Measurements from ENCODE around the gene SNX2.
A peak's percentile ranks its signal among the peaks of the same experiment; 100 is the strongest.
"Not testable (repeated sequence)": the region's sequence is repeated elsewhere in the genome, so short reads cannot be mapped to it uniquely, and the experiment has no call there.

The SNX2 gene

GRCh38 chr5:122756264-122756911 lies 18.5 kb upstream of the SNX2 start:
- TF ChIP-seq JUND (IDR thresholded peaks at IDR 0.05; ENCODE audit: low read depth) = no peak
- no peak for DNase-seq (ENCODE audit: low read depth in 1 of 2, low spot score in 1 of 2)
- in situ Hi-C loops (cut with HindIII; ENCODE audit: low pct_unique_long_range_greater_than_20kb, low sequenced_read_pairs) = no loop called here

- no peak for DNase-seq (ENCODE audit: low read depth in 1 of 2, low spot score in 1 of 2)
- in situ Hi-C loops (cut with HindIII; ENCODE audit: low pct_unique_long_range_greater_than_20kb, low sequenced_read_pairs) = no loop called here
- no peak for TF ChIP-seq JUND (IDR thresholded peaks at IDR 0.05; ENCODE audit: low read depth)
Measured at GRCh38 chr5:122757285-122757684, 17.6 kb upstream of the SNX2 start.

GRCh38 chr5:122759241-122760070 lies 15.4 kb upstream of the SNX2 start:
- TF ChIP-seq JUND (IDR thresholded peaks at IDR 0.05; ENCODE audit: low read depth) = no peak

GRCh38 chr5:122760236-122760635 lies 14.6 kb upstream of the SNX2 start:
- no peak; the same call in 1 of the 2 replicates for TF ChIP-seq JUND (IDR thresholded peaks at IDR 0.05; ENCODE audit: low read depth)
- no peak for DNase-seq (ENCODE audit: low read depth in 1 of 2, low spot score in 1 of 2)
- in situ Hi-C loops (cut with HindIII; ENCODE audit: low pct_unique_long_range_greater_than_20kb, low sequenced_read_pairs) = no loop called here

More at GRCh38 chr5:122759241-122760070, 15.4 kb upstream of the SNX2 start:
- in situ Hi-C loops (cut with HindIII; ENCODE audit: low pct_unique_long_range_greater_than_20kb, low sequenced_read_pairs) = no loop called here
- DNase-seq (ENCODE audit: low read depth in 1 of 2, low spot score in 1 of 2) = peak in 1 of 2 experiments; percentile 31

- TF ChIP-seq JUND (IDR thresholded peaks at IDR 0.05; ENCODE audit: low read depth) = no peak
- DNase-seq (ENCODE audit: low read depth in 1 of 2, low spot score in 1 of 2) = no peak
- in situ Hi-C loops (cut with HindIII; ENCODE audit: low pct_unique_long_range_greater_than_20kb, low sequenced_read_pairs) = no loop called here
Measured at GRCh38 chr5:122761115-122761514, 13.8 kb upstream of the SNX2 start.

GRCh38 chr5:122761896-122762295 lies 13.0 kb upstream of the SNX2 start:
- DNase-seq (ENCODE audit: low read depth in 1 of 2, low spot score in 1 of 2); in situ Hi-C loops (cut with HindIII; ENCODE audit: low pct_unique_long_range_greater_than_20kb, low sequenced_read_pairs): not testable (repeated sequence)

GRCh38 chr5:122766130-122766529 lies 8.8 kb upstream of the SNX2 start:
- in situ Hi-C loops (cut with HindIII; ENCODE audit: low pct_unique_long_range_greater_than_20kb, low sequenced_read_pairs) = no loop called here
- no peak for DNase-seq (ENCODE audit: low read depth in 1 of 2, low spot score in 1 of 2)
- no peak for TF ChIP-seq JUND (IDR thresholded peaks at IDR 0.05; ENCODE audit: low read depth)

GRCh38 chr5:122770477-122770876 lies 4.4 kb upstream of the SNX2 start:
- no peak for TF ChIP-seq JUND (IDR thresholded peaks at IDR 0.05; ENCODE audit: low read depth)
- no peak for DNase-seq (ENCODE audit: low read depth in 1 of 2, low spot score in 1 of 2)
- in situ Hi-C loops (cut with HindIII; ENCODE audit: low pct_unique_long_range_greater_than_20kb, low sequenced_read_pairs) = no loop called here

- peak in 1 of 2 experiments; percentile 58 for DNase-seq (ENCODE audit: low read depth in 1 of 2, low spot score in 1 of 2)
- no peak for TF ChIP-seq JUND (IDR thresholded peaks at IDR 0.05; ENCODE audit: low read depth)
- in situ Hi-C loops (cut with HindIII; ENCODE audit: low pct_unique_long_range_greater_than_20kb, low sequenced_read_pairs) = no loop called here
Measured at GRCh38 chr5:122772446-122772845, 2.4 kb upstream of the SNX2 start.

- DNase-seq (ENCODE audit: low read depth in 1 of 2, low spot score in 1 of 2) = peak in 1 of 2 experiments; percentile 38
- in situ Hi-C loops (cut with HindIII; ENCODE audit: low pct_unique_long_range_greater_than_20kb, low sequenced_read_pairs) = no loop called here
- no peak for TF ChIP-seq JUND (IDR thresholded peaks at IDR 0.05; ENCODE audit: low read depth)
Measured at GRCh38 chr5:122773619-122774018, 1.3 kb upstream of the SNX2 start.

GRCh38 chr5:122774519-122774860 lies 390 bp upstream of the SNX2 start:
- DNase-seq (ENCODE audit: low read depth in 1 of 2, low spot score in 1 of 2) = no peak
- TF ChIP-seq JUND (IDR thresholded peaks at IDR 0.05; ENCODE audit: low read depth) = no peak
- in situ Hi-C loops (cut with HindIII; ENCODE audit: low pct_unique_long_range_greater_than_20kb, low sequenced_read_pairs) = no loop called here

GRCh38 chr5:122775550-122776542 lies 966 bp downstream of the SNX2 start:
- peak in 1 of 2 experiments; percentile 19 for DNase-seq (ENCODE audit: low read depth in 1 of 2, low spot score in 1 of 2)
- in situ Hi-C loops (cut with HindIII; ENCODE audit: low pct_unique_long_range_greater_than_20kb, low sequenced_read_pairs) = no loop called here
- TF ChIP-seq JUND (IDR thresholded peaks at IDR 0.05; ENCODE audit: low read depth) = no peak
